GM21526 (cell line): Measurements from ENCODE around the gene KIF19.
A peak's percentile ranks its signal among the peaks of the same experiment; 100 is the strongest.
"Not testable (repeated sequence)": the region's sequence is repeated elsewhere in the genome, so short reads cannot be mapped to it uniquely, and the experiment has no call there.

Source experiments
- ATAC-seq: cut with Tn5 transposase; IDR thresholded peaks from one replicate; pipeline ENCODE4 v1.9.1; 2021; ENCODE audit warnings: moderate library complexity; ENCODE audit not compliant: unreplicated experiment, low FRiP score

The KIF19 gene, protein sequence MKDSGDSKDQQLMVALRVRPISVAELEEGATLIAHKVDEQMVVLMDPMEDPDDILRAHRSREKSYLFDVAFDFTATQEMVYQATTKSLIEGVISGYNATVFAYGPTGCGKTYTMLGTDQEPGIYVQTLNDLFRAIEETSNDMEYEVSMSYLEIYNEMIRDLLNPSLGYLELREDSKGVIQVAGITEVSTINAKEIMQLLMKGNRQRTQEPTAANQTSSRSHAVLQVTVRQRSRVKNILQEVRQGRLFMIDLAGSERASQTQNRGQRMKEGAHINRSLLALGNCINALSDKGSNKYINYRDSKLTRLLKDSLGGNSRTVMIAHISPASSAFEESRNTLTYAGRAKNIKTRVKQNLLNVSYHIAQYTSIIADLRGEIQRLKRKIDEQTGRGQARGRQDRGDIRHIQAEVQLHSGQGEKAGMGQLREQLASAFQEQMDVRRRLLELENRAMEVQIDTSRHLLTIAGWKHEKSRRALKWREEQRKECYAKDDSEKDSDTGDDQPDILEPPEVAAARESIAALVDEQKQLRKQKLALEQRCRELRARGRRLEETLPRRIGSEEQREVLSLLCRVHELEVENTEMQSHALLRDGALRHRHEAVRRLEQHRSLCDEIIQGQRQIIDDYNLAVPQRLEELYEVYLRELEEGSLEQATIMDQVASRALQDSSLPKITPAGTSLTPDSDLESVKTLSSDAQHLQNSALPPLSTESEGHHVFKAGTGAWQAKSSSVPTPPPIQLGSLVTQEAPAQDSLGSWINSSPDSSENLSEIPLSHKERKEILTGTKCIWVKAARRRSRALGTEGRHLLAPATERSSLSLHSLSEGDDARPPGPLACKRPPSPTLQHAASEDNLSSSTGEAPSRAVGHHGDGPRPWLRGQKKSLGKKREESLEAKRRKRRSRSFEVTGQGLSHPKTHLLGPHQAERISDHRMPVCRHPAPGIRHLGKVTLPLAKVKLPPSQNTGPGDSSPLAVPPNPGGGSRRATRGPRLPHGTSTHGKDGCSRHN

DNA sequence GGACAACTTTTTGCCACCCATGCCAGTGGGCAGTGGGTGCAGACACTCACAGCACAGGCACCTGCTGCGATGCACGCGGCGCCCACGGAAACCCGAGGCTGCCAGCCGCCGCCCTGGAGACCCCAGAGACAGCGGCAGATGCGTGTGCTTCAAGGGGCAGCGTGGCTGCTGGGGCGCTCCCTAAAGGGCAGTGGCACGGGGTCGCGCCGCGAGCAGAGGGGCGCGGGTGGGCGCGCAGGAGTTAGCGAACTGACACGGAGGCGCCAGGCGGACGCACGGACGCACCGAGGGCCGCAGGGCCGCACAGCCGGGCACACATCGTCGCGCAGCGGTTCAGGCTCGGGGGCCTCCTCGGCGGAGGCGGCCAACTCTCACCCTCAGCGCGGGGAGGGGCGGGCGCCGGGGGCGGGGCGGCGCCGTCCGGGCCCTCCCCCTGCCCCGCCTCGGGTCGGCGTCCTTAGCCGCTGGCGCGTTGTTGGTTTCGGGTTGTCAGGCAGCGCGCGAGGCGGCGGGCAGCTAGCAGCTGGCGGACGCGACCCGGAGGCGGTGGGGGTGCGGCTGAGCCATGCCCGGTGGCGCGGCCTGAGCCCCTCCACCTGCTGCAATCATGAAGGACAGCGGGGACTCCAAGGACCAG, at the start of gene KIF19:
Gene KIF19 (plus strand): TSS at position 484 of the 637 bp plus-strand sequence. CDS start 124 bp downstream, at position 608.
- peak; percentile 71 for ATAC-seq

DNA sequence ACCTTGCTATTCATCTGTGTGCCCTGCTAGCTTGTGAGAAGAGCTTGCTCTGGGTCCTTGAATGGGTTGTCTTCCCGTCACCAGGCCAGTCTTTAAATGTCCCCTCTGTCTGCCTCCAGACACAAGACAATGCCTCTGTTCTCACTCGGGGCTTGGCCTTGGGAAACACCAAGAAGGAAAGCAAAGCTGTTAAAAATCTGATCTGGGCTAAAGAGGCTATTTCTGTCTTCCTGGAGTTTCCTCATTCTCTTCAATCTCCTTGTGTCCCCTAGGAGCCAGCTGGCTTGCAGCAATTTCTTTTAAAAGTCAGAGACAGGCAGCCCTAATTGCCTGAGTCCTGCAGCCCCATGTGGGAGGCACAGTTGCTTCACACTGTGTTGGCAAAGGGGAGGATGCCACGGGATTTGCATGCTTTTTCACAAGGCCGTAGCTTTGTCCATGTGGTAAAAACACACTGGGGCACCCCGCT, 49.5 kb upstream of the KIF19 start:
- ATAC-seq = no peak

DNA sequence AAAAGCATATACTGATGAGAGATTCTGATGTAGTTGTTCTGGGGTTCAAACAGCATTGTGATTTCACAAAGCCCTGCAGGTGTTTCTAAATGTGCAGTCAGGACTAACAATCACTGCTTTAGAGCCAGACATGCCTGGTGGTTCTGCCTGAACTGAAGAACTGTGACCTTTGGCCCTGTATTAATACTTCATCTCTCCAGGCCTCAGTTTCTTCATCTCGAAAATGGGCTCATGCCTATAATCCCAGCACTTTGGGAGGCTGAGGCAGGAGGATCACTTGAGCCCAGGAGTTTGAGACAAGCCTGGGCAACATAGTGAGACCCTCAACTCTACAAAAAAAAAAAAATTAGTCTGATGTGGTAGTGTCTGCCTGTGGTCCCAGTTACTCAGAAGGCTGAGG, 48.1 kb upstream of the KIF19 start:
- no peak for ATAC-seq

DNA sequence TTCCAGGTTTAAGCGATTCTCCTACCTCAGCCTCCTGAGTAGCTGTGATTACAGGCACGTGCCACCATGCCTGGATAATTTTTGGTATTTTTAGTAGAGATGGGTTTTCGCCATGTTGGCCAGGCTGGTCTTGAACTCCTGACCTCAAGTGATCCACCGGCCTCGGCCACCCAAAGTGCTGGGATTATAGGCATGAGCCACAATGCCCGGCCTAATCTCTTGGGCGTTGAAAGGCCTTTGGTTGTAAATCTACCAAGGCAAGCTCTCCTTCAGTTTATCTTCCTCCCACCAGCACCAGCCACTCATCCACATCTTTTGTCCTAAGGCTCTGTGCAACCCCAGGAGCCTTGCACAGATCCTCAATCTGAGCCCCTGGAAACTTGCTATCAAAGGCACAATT, 46.4 kb upstream of the KIF19 start:
- ATAC-seq = not testable (repeated sequence)

DNA sequence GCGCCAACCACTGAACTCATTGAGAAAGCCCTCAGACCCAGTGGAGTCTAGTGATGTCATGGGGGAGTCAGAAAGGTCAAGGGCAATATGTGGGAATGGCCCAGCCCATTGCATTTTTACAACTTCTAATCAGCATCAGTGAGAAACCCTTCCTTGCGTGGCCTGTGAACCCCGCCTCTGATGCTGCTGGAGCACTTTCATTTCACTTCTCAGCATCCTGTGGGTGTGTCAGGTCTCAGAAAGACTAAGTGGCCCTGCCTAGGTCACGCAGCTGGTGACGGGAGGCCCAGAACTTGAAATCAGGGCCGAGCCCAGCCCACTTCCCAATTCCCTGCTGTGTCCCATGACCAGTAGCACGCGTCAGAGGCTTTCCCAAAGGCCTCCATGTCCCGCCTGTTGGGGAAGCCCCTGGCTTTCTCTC, 45.9 kb upstream of the KIF19 start:
- ATAC-seq = peak; percentile 72

DNA sequence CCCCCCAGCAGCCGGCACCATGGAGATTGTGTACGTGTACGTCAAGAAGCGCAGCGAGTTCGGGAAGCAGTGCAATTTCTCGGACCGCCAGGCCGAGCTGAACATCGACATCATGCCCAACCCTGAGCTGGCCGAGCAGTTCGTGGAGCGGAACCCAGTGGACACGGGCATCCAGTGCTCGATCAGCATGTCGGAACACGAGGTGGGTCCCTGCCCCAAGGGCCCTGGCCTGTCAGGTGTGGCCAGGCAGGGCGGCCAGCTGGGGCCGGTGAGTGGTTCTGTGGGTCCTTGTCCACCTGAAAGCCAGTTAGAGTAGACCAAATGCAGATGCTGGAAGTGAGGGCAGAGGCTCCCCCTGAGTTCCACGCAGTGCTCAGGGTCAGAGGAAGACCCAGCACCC, 44.2 kb upstream of the KIF19 start:
- ATAC-seq = no peak

DNA sequence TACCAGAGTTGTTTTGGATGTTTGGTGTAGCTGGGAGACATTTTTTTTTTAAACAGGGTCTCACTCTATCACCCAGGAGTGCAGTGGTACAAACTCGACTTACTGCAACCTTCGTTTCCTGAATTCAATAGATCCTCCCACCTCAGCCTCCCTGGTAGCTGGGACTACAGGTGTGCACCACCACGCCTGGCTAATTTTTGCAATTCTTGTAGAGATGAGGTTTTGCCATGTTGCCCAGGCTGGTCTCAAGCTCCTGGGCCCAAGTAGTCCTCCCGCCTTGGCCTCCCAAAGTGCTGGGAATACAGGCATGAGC, 43.8 kb upstream of the KIF19 start:
- not testable (repeated sequence) for ATAC-seq

DNA sequence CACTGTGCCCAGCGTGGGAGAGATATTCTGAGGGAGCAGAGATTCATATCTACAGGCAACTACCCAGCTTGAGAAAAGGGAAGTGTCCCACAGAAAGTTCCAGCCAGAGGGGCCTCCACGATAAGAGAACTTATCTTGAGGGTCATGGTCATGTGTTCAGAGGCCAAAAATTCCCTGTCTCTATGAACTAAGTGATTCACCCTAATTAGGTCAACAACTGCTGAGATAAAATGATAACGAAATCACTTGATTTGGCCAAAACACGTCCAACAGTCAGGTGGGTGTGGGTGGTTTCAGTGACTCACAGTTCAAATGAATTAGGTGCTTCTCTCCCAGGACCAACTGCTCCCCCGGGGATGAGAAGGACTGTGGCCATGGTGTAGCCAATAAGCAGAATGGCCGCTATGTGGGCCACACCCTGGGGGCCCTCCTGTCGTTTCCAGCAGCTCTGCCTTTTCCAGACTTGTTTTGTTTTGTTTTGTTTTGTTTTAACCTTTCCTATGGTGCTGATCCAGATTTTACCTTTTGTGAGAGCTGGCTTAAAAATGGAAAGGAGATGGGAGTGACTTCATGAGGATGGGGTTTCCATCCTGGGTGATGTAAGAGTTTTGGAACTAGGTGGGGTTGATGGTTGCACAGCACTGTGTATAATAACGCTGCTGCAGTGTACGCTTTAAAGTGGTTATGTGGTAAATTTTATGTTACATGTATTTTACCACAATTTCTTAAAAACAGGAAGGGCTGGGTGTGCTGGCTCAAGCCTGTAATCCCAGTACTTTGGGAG, 43.2 kb upstream of the KIF19 start:
- no peak for ATAC-seq

DNA sequence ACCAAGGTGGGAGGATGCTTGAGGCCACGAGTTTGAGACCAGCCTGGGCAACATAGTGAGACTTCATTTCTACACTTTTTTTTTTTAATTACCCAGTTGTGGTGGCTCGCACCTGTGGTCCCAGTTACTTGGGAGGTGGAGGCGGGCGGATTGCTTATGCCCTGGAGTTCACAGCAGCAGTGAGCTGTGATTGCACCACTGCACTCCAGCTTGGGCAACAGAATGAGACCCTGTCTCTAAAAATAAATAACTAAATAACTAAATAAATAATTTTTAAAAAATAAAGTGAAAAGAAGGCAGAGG, 42.7 kb upstream of the KIF19 start:
- ATAC-seq = no peak

DNA sequence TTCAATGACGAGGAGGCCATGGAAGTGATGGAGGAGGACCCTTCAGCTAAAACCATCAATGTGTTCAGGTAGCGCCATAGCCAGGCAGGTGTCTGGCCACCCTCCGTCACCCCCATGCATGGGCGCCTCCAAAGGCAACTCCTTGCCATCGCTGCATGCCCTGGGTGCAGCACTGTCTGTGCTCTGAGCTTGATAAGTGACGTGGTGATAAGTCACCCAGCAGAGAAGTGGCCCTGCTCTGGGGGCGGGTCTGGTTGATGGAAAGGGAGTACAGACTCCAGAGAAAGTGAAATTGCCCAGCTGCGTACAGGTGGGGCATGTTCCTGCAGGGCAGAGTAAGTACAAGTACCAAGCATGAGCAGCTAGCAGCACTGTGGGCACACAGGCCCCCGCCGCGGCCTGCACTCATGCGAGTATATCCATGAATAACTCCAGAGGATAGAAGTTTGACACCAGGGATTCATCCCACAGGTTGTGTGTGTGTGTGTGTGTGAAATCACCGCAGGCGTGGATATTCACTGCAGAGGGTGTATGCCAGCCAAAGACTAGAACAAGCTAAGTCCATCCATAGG, 38.9 kb upstream of the KIF19 start:
- ATAC-seq = no peak

DNA sequence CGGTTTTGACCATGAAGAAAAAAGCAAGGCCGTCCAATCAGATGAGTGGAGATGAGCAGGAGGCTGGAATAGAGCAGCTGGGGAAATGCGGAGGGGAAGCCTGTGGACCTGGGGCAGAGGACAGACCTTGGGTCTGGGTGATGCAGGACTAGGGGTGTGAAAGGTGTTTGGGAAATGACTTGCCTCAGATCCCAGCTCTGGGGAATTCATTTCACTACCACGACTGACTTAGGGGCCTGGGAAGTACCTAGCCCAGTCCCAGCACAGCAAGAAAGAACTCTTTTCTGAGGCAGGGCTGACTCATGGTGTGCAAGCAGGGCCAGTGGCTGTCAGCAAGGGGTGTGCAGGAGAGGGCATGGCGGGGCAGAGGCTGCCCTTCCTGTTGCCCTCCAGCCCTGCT, 37.2 kb upstream of the KIF19 start:
- no peak for ATAC-seq

DNA sequence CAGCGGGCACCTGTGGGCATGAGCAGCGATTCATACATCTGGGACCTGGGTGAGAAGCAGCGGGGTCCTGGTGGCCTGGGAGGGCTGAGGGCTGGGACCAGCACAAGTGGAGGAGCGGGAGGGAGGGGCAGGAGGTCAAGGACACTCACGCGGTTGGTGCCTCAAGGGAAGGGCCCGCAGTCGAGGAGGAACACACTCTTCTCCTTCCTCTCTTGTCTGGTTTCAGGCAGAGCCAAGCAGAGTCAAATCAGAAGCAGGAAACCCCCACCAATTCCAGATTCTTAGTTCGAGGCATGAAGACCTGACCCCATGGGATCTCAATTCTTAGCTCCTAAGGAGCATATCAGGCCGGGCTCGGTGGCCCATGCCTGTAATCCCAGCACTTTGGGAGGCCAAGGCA, 36.3 kb upstream of the KIF19 start:
- no peak for ATAC-seq

DNA sequence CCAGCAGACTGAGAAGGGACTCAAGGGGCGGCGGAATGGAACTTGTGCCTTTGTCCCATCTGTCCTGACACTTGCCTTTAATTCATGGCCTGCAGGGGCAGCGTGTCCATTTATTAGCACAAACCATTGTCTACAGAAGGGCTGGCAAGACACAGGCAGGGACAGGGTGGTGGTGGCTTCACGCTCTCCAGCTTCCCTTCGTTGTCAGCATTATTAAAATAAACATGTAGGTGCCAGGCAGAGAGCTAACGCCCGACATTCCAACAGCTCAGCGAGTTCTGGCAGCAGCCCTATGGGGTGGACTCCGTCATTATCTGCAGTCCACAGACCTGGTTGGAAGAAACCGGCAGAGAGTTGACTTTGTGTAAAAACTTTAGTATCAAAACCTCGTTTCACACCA, 35.7 kb upstream of the KIF19 start:
- ATAC-seq = no peak

DNA sequence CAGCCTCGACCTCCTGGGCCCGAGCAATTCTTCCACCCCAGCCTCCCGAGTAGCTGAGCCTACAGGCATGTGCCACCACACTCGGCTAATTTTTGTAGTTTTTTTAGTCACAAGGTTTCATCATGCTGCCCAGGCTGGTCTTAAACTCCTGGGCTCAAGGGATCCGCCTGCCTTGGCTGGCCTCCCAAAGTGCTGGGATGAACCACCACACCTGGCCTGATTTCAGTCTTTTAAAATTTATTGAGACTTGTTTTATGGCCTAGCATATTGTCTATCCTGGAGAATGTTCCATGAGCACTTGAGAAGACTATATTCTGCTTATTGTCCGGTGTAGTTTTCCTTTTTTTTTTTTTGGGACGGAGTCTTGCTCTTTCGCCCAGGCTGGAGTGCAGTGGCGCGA, 33.5 kb upstream of the KIF19 start:
- no peak for ATAC-seq

DNA sequence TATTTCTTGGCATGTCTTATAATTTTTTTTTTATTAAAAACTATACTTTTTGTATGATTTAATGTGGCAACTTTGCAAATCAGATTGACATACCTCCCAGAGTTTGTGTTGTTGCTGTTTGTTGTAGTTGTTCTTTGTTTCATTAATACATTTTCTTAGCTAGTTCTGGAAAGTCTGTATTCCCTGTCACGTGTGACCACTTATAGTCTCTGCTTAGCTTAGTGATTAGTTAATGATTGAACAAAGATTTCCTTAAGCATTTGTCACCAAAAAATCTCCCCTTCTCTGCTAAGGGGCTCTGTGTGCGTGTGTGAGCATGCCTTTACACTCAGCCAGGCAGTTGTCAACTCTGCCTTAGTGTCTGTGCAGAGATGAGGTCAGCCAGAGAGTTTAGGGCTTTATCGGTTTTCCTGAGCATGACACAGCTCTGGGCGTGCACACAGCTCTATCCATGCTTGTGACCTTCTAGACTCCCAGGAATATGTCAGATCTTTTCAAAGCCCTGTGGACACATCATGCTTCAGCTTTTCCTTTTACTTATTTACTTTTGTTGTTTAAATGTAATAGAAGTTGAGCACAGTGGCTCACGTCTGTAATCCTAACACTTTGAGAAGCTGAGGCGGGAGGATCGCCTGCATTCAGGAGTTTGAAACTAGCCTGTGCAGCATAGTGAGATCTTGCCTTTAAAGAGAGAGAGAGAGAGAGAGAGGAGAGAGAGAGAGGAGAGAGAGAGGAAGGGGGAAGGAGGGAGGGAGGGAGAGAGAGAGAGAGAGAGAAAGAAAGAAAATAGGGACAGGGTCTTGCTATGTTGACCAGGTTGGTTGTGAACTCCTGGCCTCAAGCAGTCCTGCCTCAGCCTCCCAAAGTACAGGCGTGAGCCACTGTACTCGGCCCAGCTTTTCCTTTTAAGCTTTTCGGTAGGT, 30.1 kb upstream of the KIF19 start:
- ATAC-seq = no peak

DNA sequence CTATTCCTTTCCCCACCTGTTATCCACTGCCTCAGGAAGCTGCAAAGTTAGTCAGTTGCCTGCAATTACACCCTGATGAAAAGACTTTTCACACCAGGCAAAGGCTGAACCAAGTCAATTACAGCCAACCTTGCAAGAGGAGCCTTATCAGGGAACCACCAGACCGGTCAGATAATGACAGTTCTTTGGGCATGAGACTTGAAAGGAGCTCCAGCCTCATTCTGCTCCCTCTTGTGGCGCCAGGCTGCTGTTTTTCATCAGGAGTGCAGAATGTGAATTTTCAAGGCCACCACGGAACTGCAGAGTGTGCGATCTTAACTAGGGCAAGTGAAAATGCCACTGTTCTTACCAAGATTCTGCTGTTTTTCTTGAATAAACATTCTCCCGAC, 29.5 kb upstream of the KIF19 start:
- no peak for ATAC-seq

DNA sequence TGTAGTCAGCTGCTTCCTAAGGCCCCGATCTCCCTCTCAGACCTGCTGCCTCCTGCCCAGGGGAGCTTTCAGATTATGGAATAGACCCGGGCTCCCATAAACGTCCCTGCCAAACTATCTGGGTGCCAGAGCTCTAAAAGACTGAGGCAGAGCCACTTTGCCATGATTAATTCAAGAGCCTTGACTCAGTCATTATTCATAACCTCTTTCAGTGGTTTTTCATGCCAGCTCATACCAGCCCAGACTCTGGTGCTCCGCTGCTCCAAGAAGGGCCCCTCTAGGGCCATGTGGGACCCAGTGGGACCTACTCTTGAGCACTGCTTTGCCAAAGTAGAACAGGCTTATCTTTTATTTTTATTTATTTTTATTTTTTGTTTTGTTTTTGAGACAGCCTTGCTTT, 28.1 kb upstream of the KIF19 start:
- ATAC-seq = no peak

DNA sequence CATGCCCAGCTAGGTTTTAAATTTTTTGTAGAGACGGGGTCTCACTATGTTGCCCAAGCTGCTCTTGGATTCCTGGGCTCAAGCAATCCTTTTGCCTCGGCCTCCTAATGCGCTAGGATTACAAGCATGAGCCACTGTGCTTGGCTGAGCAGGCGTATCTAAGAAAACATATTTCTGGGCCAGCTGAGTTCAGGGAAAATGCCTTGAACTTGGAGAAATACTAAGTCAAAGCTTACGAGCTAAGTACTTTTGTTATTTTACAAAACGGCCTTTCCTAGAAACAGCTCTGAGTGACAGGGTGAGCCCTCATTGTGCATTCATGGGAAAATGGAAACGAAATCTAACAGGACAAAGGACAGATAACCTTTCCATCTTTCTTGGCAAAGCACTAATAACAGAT, 27.2 kb upstream of the KIF19 start:
- ATAC-seq = no peak
